ENCODE data around the gene CEPT1. TPM values are rescaled to one million over a fixed set of nuclear protein-coding genes. Genes with fewer than 3 reads are reported as not detected.

CEPT1 gene
- total and polyA plus RNA-seq, 2 donors (not counting 3 experiments of a cell fraction or from before 2014, with no cell fraction given) = 13.6 to 29.1 TPM

DNA sequence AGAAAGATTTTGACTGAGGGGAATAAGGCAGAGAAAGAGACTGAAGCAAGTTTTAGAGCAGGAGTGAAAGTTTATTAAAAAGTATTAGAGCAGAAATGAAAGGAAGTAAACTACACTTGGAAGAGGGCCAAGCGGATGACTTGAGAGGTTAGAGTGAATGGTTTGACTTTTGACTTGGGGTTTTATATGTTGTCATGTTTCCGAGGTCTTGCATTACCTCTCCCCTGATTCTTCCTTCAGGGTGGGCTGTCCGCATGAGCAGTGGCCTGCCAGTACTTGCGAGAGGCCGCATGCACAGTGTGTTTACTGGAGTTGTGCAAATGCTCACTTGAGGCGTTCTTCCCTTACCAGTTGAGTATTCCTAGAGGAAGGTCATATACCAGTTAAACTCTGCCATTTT is 73.4 kb downstream of the CEPT1 start:
- no peak for FAIRE-seq
- H3K36me3 ChIP-seq (ENCODE audit: control insufficient read depth in 2 of 2, extremely low read depth in 1 of 2, insufficient read depth in 2 of 2, low read length in 2 of 2) = no peaks in the 10 kb centered on the region
- intact Hi-C loops (cut with micrococcal nuclease) (no loop called here), dilution Hi-C loops (cut with MboI; ENCODE audit: extremely low pct_ligation_motif_present, low sequenced_read_pairs) (no loop called here)
- H3K9me3 ChIP-seq (replicated peaks; ENCODE audit: control insufficient read depth, insufficient read depth, low read length) = no peaks in the 10 kb centered on the region
- BruUV-seq (replicated peaks) = no TSS peak
- no peaks in the 10 kb centered on the region for H3K9me1 ChIP-seq (replicated peaks; ENCODE audit: control insufficient read depth, extremely low read depth, insufficient read depth, low read length)
- POLR2A ChIA-PET = no interaction called here
- TF ChIP-seq GATA2 (IDR thresholded peaks at IDR 0.05; ENCODE audit: insufficient read depth, insufficient read length, low read depth, low read length) = no peak
- TF ChIP-seq EZH2 (IDR thresholded peaks at IDR 0.05; ENCODE audit: borderline replicate concordance, low read depth, low read length, severe bottlenecking) = no peak
- TF ChIP-seq, protein P1, sequence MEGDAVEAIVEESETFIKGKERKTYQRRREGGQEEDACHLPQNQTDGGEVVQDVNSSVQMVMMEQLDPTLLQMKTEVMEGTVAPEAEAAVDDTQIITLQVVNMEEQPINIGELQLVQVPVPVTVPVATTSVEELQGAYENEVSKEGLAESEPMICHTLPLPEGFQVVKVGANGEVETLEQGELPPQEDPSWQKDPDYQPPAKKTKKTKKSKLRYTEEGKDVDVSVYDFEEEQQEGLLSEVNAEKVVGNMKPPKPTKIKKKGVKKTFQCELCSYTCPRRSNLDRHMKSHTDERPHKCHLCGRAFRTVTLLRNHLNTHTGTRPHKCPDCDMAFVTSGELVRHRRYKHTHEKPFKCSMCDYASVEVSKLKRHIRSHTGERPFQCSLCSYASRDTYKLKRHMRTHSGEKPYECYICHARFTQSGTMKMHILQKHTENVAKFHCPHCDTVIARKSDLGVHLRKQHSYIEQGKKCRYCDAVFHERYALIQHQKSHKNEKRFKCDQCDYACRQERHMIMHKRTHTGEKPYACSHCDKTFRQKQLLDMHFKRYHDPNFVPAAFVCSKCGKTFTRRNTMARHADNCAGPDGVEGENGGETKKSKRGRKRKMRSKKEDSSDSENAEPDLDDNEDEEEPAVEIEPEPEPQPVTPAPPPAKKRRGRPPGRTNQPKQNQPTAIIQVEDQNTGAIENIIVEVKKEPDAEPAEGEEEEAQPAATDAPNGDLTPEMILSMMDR (IDR thresholded peaks at IDR 0.05; ENCODE audit: extremely low read depth in 1 of 2, insufficient read depth in 1 of 2, low read depth in 1 of 2, low read length in 2 of 2) = no peak
- TF ChIP-seq MYC (IDR thresholded peaks at IDR 0.05; ENCODE audit: low read depth, low read length) = no peak
- TF ChIP-seq POLR2AphosphoS5 (IDR thresholded peaks at IDR 0.05; ENCODE audit: insufficient read depth, low read depth, low read length) = no peak
- TF ChIP-seq FOS (IDR thresholded peaks at IDR 0.05; ENCODE audit: borderline replicate concordance, insufficient read depth, low read length) = no peak
- no peak for TF ChIP-seq POLR2A (IDR thresholded peaks at IDR 0.05; ENCODE audit: low read depth, low read length)
- no peak for TF ChIP-seq JUN (IDR thresholded peaks at IDR 0.05; ENCODE audit: borderline replicate concordance, insufficient read depth, insufficient read length, low read depth)
- TF ChIP-seq, protein P2, sequence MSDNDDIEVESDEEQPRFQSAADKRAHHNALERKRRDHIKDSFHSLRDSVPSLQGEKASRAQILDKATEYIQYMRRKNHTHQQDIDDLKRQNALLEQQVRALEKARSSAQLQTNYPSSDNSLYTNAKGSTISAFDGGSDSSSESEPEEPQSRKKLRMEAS (IDR thresholded peaks at IDR 0.05; ENCODE audit: insufficient read depth, insufficient read length) = no peak
- H2AFZ ChIP-seq (ENCODE audit: low read depth, low read length) = no peak overlapping the region
- no peak for DNase-seq (ENCODE audit: low read depth, low spot score)
- H3K79me2 ChIP-seq (ENCODE audit: control insufficient read depth, insufficient read depth, low read length) = no peaks in the 10 kb centered on the region
- no peak overlapping the region for H3K9ac ChIP-seq (replicated peaks; ENCODE audit: extremely low read depth, insufficient read depth, low read length)
- H3K4me1 ChIP-seq (ENCODE audit: control insufficient read depth, extremely low read depth, insufficient read depth, low read length) = no peaks in the 10 kb centered on the region
- H4K20me1 ChIP-seq (replicated peaks; ENCODE audit: control insufficient read depth, extremely low read depth, insufficient read depth, low read length) = no peaks in the 10 kb centered on the region
- no peak overlapping the region for H3K4me2 ChIP-seq (ENCODE audit: insufficient read depth, low read length)
- H3K4me3 ChIP-seq (replicated peaks in 1 of 3; ENCODE audit: insufficient read depth in 1 of 3, low read depth in 1 of 3, low read length in 3 of 3) = no peak overlapping the region
- H3K27ac ChIP-seq (ENCODE audit: insufficient read depth, low read depth, low read length) = no peak overlapping the region
- peaks cover 5 to 9% of the 10 kb centered on the region in 2 experiments for H3K27me3 ChIP-seq (ENCODE audit: control insufficient read depth in 2 of 2, insufficient read depth in 2 of 2, low read length in 2 of 2)
- CTCF ChIA-PET = interaction anchor here (1.9 kb wide), 1 partner anchor 10 kb away, joined by 7 read pairs; no protein-coding TSS in a partner anchor

Data from endothelial cell of umbilical vein (primary cell).